ENCODE results near the gene ARIH2. TPM values are rescaled to one million over a fixed set of nuclear protein-coding genes. Genes with fewer than 3 reads are reported as not detected.

The ARIH2 gene
- total RNA-seq, 1 experiment from 2014 or later = 77.0 TPM

GRCh38 chr3:49013113-49013737 is 94.6 kb downstream of the ARIH2 start:
- no peak for TF ChIP-seq TCF7L2 (IDR thresholded peaks at IDR 0.05; ENCODE audit: low read depth, low read length)
- no peak for TF ChIP-seq REST (IDR thresholded peaks at IDR 0.05; ENCODE audit: insufficient read depth in 1 of 2, low read depth in 2 of 2, low read length in 1 of 2)
- no peak for TF ChIP-seq POLR2AphosphoS5 (IDR thresholded peaks at IDR 0.05; ENCODE audit: low read depth, low read length)
- TF ChIP-seq SIN3A (IDR thresholded peaks at IDR 0.05; ENCODE audit: borderline replicate concordance, insufficient read depth, low read depth, low read length) = no peak
- TF ChIP-seq CTCF (IDR thresholded peaks at IDR 0.05) = no peak
- in situ Hi-C loops (cut with HindIII; ENCODE audit: low pct_unique_long_range_greater_than_20kb, low sequenced_read_pairs) = no loop called here
- Histone ChIP-seq H3K36me3 (ENCODE audit: control insufficient read depth, insufficient read depth, low read length) (no peaks in the 10 kb centered on the region), H3K4me3 (ENCODE audit: low read depth in 2 of 2, low read length in 2 of 2) (no peak overlapping the region), H3K27ac (ENCODE audit: low read length) (no peak overlapping the region), H3K27me3 (ENCODE audit: control insufficient read depth, insufficient read depth, low read length) (no peaks in the 10 kb centered on the region), H3K9me3 (ENCODE audit: control insufficient read depth, insufficient read depth, low read depth, low read length) (no peaks in the 10 kb centered on the region), H3K4me1 (ENCODE audit: control insufficient read depth, insufficient read depth, low read length) (peaks cover 13% of the 10 kb centered on the region)
- no peak for ATAC-seq
- intact Hi-C loops (cut with micrococcal nuclease; ENCODE audit: unreplicated experiment) = no loop called here
- no peak for DNase-seq (ENCODE audit: low read depth, low spot score)
- ChIA-PET POLR2A (no interaction called here), CTCF (interaction anchor here (0.9 kb wide), 1 partner anchor 25 kb away, joined by 3 read pairs; no protein-coding TSS in a partner anchor)
- no TSS peak for BruUV-seq (replicated peaks)

- no peak for ATAC-seq
- TF ChIP-seq TCF7L2 (IDR thresholded peaks at IDR 0.05; ENCODE audit: low read depth, low read length) (no peak), CTCF (IDR thresholded peaks at IDR 0.05) (peak; percentile 77)
- intact Hi-C loops (cut with micrococcal nuclease; ENCODE audit: unreplicated experiment) (no loop called here), in situ Hi-C loops (cut with HindIII; ENCODE audit: low pct_unique_long_range_greater_than_20kb, low sequenced_read_pairs) (no loop called here)
- H3K4me3 ChIP-seq (ENCODE audit: low read depth in 2 of 2, low read length in 2 of 2) = no peak overlapping the region
- no peak overlapping the region for H3K27ac ChIP-seq (ENCODE audit: low read length)
- no TSS peak for BruUV-seq (replicated peaks)
- DNase-seq (ENCODE audit: low read depth, low spot score) = no peak
- H3K36me3 ChIP-seq (ENCODE audit: control insufficient read depth, insufficient read depth, low read length) = no peaks in the 10 kb centered on the region; the same call in 1 of the 2 replicates
- H3K27me3 ChIP-seq (ENCODE audit: control insufficient read depth, insufficient read depth, low read length) = no peaks in the 10 kb centered on the region
- CTCF ChIA-PET = interaction anchor here (0.9 kb wide), 1 partner anchor 26 kb away, joined by 3 read pairs; no protein-coding TSS in a partner anchor
- peaks cover 8% of the 10 kb centered on the region for H3K4me1 ChIP-seq (ENCODE audit: control insufficient read depth, insufficient read depth, low read length)
- POLR2A ChIA-PET = interaction anchor here (0.6 to 0.7 kb wide), 2 partner anchors 11 to 26 kb away, joined by 7 read pairs; no protein-coding TSS in a partner anchor
- no peaks in the 10 kb centered on the region for H3K9me3 ChIP-seq (ENCODE audit: control insufficient read depth, insufficient read depth, low read depth, low read length)
Measured at GRCh38 chr3:49013738-49014660, 95.4 kb downstream of the ARIH2 start.
